Ishikawa (cell line): ENCODE data around the gene IFNGR2.

Experiments
- CEBPB ChIP-seq: IDR thresholded peaks from 2 replicates; pipeline ENCODE4 v1.6.1; 2012
- EGR1 ChIP-seq: IDR thresholded peaks from 2 replicates; pipeline ENCODE4 v1.6.1; 2012
- EP300 ChIP-seq: IDR thresholded peaks from 2 replicates; pipeline ENCODE4 v1.6.1; 2012; ENCODE audit warnings: borderline replicate concordance
- FOXM1 ChIP-seq: IDR thresholded peaks from 2 replicates; pipeline ENCODE4 v1.6.1; 2012; ENCODE audit warnings: low read depth, borderline replicate concordance
- MAX ChIP-seq: IDR thresholded peaks from 2 replicates; pipeline ENCODE4 v1.6.1; 2012
- NFIC ChIP-seq: IDR thresholded peaks from 2 replicates; pipeline ENCODE4 v1.6.1; 2012
- RAD21 ChIP-seq: IDR thresholded peaks from 2 replicates; pipeline ENCODE4 v1.6.1; 2012; ENCODE audit warnings: low read depth
- TAF1 ChIP-seq: IDR thresholded peaks from 2 replicates; pipeline ENCODE4 v1.6.1; 2012; ENCODE audit warnings: low read depth, mild to moderate bottlenecking
- USF1 ChIP-seq: IDR thresholded peaks from 2 replicates; pipeline ENCODE4 v1.6.1; 2012

DNA sequence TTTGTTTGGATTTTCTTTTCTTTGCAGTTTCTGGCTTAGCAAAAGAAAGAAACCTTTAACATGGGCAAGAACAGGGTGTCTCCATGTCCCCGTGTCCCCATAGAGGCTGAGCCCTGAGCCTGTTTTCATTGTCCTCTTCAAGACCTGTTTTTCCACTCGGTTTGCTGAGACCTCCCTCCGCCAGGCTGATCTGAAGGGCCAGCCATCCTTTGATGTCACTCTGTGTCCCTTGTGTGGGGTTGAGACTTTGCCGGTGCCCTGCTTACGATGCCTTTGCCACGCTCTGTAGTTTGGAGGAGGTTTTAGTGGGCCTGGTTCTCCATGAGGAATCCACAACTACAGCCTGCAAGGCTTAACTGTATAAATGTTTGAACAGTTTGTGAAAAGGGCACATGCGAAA is 23.8 kb downstream of the IFNGR2 start:
- TF ChIP-seq CEBPB (no peak), EP300 (no peak), NFIC (no peak), RAD21 (no peak), TAF1 (no peak), MAX (no peak), EGR1 (no peak), FOXM1 (no peak), USF1 (no peak)
